ENCODE results near the gene ITPRID2. TPM values are rescaled to one million over a fixed set of nuclear protein-coding genes. Genes with fewer than 3 reads are reported as not detected.

ITPRID2 gene
- polyA plus RNA-seq, 3 donors, result 17.9 to 50.2 (median 23.0) TPM

GRCh38 chr2:181971032-181971431, 79.5 kb downstream of the ITPRID2 start:
- WGBS (ENCODE audit: insufficient coverage), result 97% methylated on average over 3 of the region's 3 CpGs
- Histone ChIP-seq H3K9me3 (replicated peaks in 1 of 2; ENCODE audit: control insufficient read depth in 1 of 2, insufficient read depth in 1 of 2, low read length in 2 of 2) (no peaks in the 10 kb centered on the region), H3K27ac (ENCODE audit: low read depth in 1 of 2, low read length in 2 of 2) (no peak overlapping the region), H3K4me3 (replicated peaks in 1 of 3; ENCODE audit: low read depth in 2 of 3, low read length in 3 of 3) (no peak overlapping the region), H3K4me1 (ENCODE audit: control insufficient read depth in 1 of 2, insufficient read depth in 2 of 2, low read length in 2 of 2) (no peaks in the 10 kb centered on the region), H3K9ac (ENCODE audit: insufficient read depth, low read length, poor library complexity, severe bottlenecking) (no peak overlapping the region), H2AFZ (ENCODE audit: insufficient read depth, low read depth, low read length, poor library complexity, severe bottlenecking) (no peak overlapping the region), H3K79me2 (ENCODE audit: insufficient read depth, low read length) (no peaks in the 10 kb centered on the region), H3K36me3 (replicated peaks in 1 of 2; ENCODE audit: control insufficient read depth in 1 of 2, insufficient read depth in 2 of 2, low read length in 2 of 2) (no peaks in the 10 kb centered on the region), H3K4me2 (replicated peaks; ENCODE audit: extremely low read depth, low read length, poor library complexity, severe bottlenecking) (no peak overlapping the region), H4K20me1 (ENCODE audit: insufficient read depth, low read length) (no peaks in the 10 kb centered on the region), H3K27me3 (ENCODE audit: control insufficient read depth in 2 of 2, insufficient read depth in 2 of 2, low read length in 2 of 2) (no peaks in the 10 kb centered on the region)
- Mint-ChIP-seq H3K27me3 (ENCODE audit: low read depth in 3 of 3) (peaks cover 0 to 3% (median 0%) of the 10 kb centered on the region in 3 donors), H3K9me3 (peaks cover 0 to 9% (median 2%) of the 10 kb centered on the region in 7 donors), H3K4me3 (no peak overlapping the region), H3K27ac (no peak overlapping the region), H3K36me3 (no peaks in the 10 kb centered on the region), H3K4me1 (no peaks in the 10 kb centered on the region)
- intact Hi-C loops (cut with micrococcal nuclease), result no loop called here
- DNase-seq, result no peak
- no peak for TF ChIP-seq CTCF (IDR thresholded peaks at IDR 0.05)

GRCh38 chr2:181972431-181973170, 81.1 kb downstream of the ITPRID2 start:
- intact Hi-C loops (cut with micrococcal nuclease), result no loop called here
- no peak overlapping the region for H3K9ac ChIP-seq (ENCODE audit: insufficient read depth, low read length, poor library complexity, severe bottlenecking)
- no peaks in the 10 kb centered on the region for H4K20me1 ChIP-seq (ENCODE audit: insufficient read depth, low read length)
- H3K4me1 Mint-ChIP-seq, result no peaks in the 10 kb centered on the region
- no peaks in the 10 kb centered on the region for H3K9me3 ChIP-seq (replicated peaks in 1 of 2; ENCODE audit: control insufficient read depth in 1 of 2, insufficient read depth in 1 of 2, low read length in 2 of 2)
- H3K36me3 Mint-ChIP-seq, result no peaks in the 10 kb centered on the region
- no peaks in the 10 kb centered on the region for H3K79me2 ChIP-seq (ENCODE audit: insufficient read depth, low read length)
- no peak for DNase-seq
- peaks cover 0 to 7% (median 2%) of the 10 kb centered on the region in 7 donors for H3K9me3 Mint-ChIP-seq
- no peak overlapping the region for H2AFZ ChIP-seq (ENCODE audit: insufficient read depth, low read depth, low read length, poor library complexity, severe bottlenecking)
- H3K27ac Mint-ChIP-seq, result no peak overlapping the region
- no peak overlapping the region for H3K4me3 ChIP-seq (replicated peaks in 1 of 3; ENCODE audit: low read depth in 2 of 3, low read length in 3 of 3)
- H3K4me2 ChIP-seq (replicated peaks; ENCODE audit: extremely low read depth, low read length, poor library complexity, severe bottlenecking), result no peak overlapping the region
- peaks cover 0 to 3% (median 0%) of the 10 kb centered on the region in 3 donors for H3K27me3 Mint-ChIP-seq (ENCODE audit: low read depth in 3 of 3)
- no peak for TF ChIP-seq CTCF (IDR thresholded peaks at IDR 0.05)
- 90% methylated on average over 2 of the region's 5 CpGs for WGBS (ENCODE audit: insufficient coverage)
- no peaks in the 10 kb centered on the region for H3K36me3 ChIP-seq (replicated peaks in 1 of 2; ENCODE audit: control insufficient read depth in 1 of 2, insufficient read depth in 2 of 2, low read length in 2 of 2)
- no peak overlapping the region for H3K27ac ChIP-seq (ENCODE audit: low read depth in 1 of 2, low read length in 2 of 2)
- H3K27me3 ChIP-seq (ENCODE audit: control insufficient read depth in 2 of 2, insufficient read depth in 2 of 2, low read length in 2 of 2), result no peaks in the 10 kb centered on the region
- H3K4me1 ChIP-seq (ENCODE audit: control insufficient read depth in 1 of 2, insufficient read depth in 2 of 2, low read length in 2 of 2), result no peaks in the 10 kb centered on the region
- no peak overlapping the region for H3K4me3 Mint-ChIP-seq
